ENCODE data around the gene PRR22. TPM values are rescaled to one million over a fixed set of nuclear protein-coding genes. Genes with fewer than 3 reads are reported as not detected.

Gene PRR22
- total and polyA plus RNA-seq, 8 donors = 1.3 to 4.5 (median 2.0) TPM

GRCh38 chr19:5793188-5793587, 8.6 kb upstream of the PRR22 start:
- Histone ChIP-seq H3K4me1 (peaks cover 4 to 12% of the 10 kb centered on the region in 2 donors), H3K36me3 (peaks cover 0 to 19% of the 10 kb centered on the region in 2 donors), H3K9me3 (no peaks in the 10 kb centered on the region), H3K27ac (no peak overlapping the region), H3K4me3 (no peak overlapping the region), H3K27me3 (peaks cover 0 to 7% of the 10 kb centered on the region in 2 donors)
- ATAC-seq (no peak), DNase-seq (no peak)
- TF ChIP-seq CTCF (IDR thresholded peaks at IDR 0.05) = no peak
- intact Hi-C loops (cut with DNase I) = no loop called here

GRCh38 chr19:5792224-5792623, 7.7 kb upstream of the PRR22 start:
- intact Hi-C loops (cut with DNase I) = no loop called here
- H3K9me3 ChIP-seq = no peaks in the 10 kb centered on the region
- H3K27ac ChIP-seq = no peak overlapping the region
- H3K27me3 ChIP-seq = no peaks in the 10 kb centered on the region
- H3K4me3 ChIP-seq = no peak overlapping the region
- H3K36me3 ChIP-seq = peaks cover 0 to 29% of the 10 kb centered on the region in 2 donors
- no peak for ATAC-seq
- no peak for DNase-seq
- no peak for TF ChIP-seq CTCF (IDR thresholded peaks at IDR 0.05)
- peaks cover 4 to 12% of the 10 kb centered on the region in 2 donors for H3K4me1 ChIP-seq

- ATAC-seq (peak; percentile 98), DNase-seq (peak; percentile 93 to 98 (median 97))
- Histone ChIP-seq H3K9me3 (no peaks in the 10 kb centered on the region), H3K4me3 (peak within 1 kb of the TSS; percentile 74 to 93), H3K27me3 (no peaks in the 10 kb centered on the region), H3K36me3 (peaks cover 0 to 43% of the 10 kb centered on the region in 2 donors), H3K27ac (peak within 1 kb of the TSS; percentile 96 to 98), H3K4me1 (peaks cover 4 to 12% of the 10 kb centered on the region in 2 donors)
- intact Hi-C loops (cut with DNase I) = no loop called here
- TF ChIP-seq CTCF (IDR thresholded peaks at IDR 0.05) = no peak
Observed at GRCh38 chr19:5790559-5791520, 6.3 kb upstream of the PRR22 start, which contains the start of gene DUS3L. DUS3L (minus strand) TSS chr19:5791163; CDS start chr19:5791141, 22 bp downstream.

GRCh38 chr19:5789886-5790558, 5.5 kb upstream of the PRR22 start:
- TF ChIP-seq CTCF (IDR thresholded peaks at IDR 0.05) = no peak
- Histone ChIP-seq H3K9me3 (no peaks in the 10 kb centered on the region), H3K27ac (peak overlapping the region in 1 of 2 donors; percentile 98), H3K4me3 (peak overlapping the region; percentile 74 to 93), H3K36me3 (peaks cover 0 to 51% of the 10 kb centered on the region in 2 donors), H3K27me3 (no peaks in the 10 kb centered on the region), H3K4me1 (peaks cover 4 to 12% of the 10 kb centered on the region in 2 donors)
- ATAC-seq = no peak
- DNase-seq = no peak
- intact Hi-C loops (cut with DNase I) = no loop called here

- DNase-seq = peak in 1 of 4 donors; percentile 81
- intact Hi-C loops (cut with DNase I) = no loop called here
- H3K27ac ChIP-seq = no peak overlapping the region
- peaks cover 4 to 10% of the 10 kb centered on the region in 2 donors for H3K4me1 ChIP-seq
- no peaks in the 10 kb centered on the region for H3K27me3 ChIP-seq
- H3K36me3 ChIP-seq = peaks cover 0 to 58% of the 10 kb centered on the region in 2 donors
- TF ChIP-seq CTCF (IDR thresholded peaks at IDR 0.05) = no peak
- H3K4me3 ChIP-seq = no peak overlapping the region
- no peak for ATAC-seq
- H3K9me3 ChIP-seq = no peaks in the 10 kb centered on the region
Observed at GRCh38 chr19:5789351-5789761, 4.8 kb upstream of the PRR22 start.

All from left lung (tissue), 10 donors.